Left lung (tissue), 10 donors: Measurements from ENCODE around the gene CLDN18. TPM values are rescaled to one million over a fixed set of nuclear protein-coding genes. Genes with fewer than 3 reads are reported as not detected.

Experiments used
- ATAC-seq: fragments of 200-7000 bp; cut with Tn5 transposase; one replicate; pipeline ENCODE4 v1.9.1; 2020; ENCODE audit warnings: moderate library complexity
- DNase-seq, 4 donors: peaks; one replicate each; pipeline ENCODE4 v3.0.0-alpha.2; 2013 to 2020
- H3K27ac ChIP-seq, 2 donors: fragments of 200-600 bp; sonication (generic) in 1 of 2; one replicate each; pipeline versions ENCODE4 v1.5.0 to v1.8.0; 2020 to 2021
- H3K27me3 ChIP-seq, 2 donors: fragments of 200-600 bp; sonication (generic) in 1 of 2; one replicate each; pipeline versions ENCODE4 v1.5.0 to v1.8.0; 2020 to 2021
- H3K36me3 ChIP-seq, 2 donors: fragments of 200-600 bp; sonication (generic) in 1 of 2; one replicate each; pipeline versions ENCODE4 v1.5.0 to v1.8.0; 2020 to 2021
- H3K4me1 ChIP-seq, 2 donors: fragments of 200-600 bp; one replicate each; pipeline ENCODE4 v1.8.0; 2021
- H3K4me3 ChIP-seq, 2 donors: fragments of 200-600 bp; sonication (generic) in 1 of 2; one replicate each; pipeline versions ENCODE4 v1.5.0 to v1.8.0; 2020 to 2021; ENCODE audit warnings: mild to moderate bottlenecking in 1 of 2
- H3K9me3 ChIP-seq, 2 donors: fragments of 200-600 bp; sonication (generic) in 1 of 2; one replicate each; pipeline versions ENCODE4 v1.5.0 to v1.8.0; 2020 to 2021
- intact Hi-C, 2 donors: fragments of 100-400 bp; cut with DNase I; formaldehyde crosslinking; loops; one replicate each; pipeline versions ENCODE4 v1.11.2 to v1.14.2; 2022
- polyA plus RNA-seq, 6 donors: library from polyadenylated mRNA; unstranded; fragments of 120-200 nt; gene quantifications; one replicate each; pipeline ENCODE4 v1.2.1, GENCODE V29; 2013; ENCODE audit not compliant: insufficient read length in 6 of 6
- total RNA-seq, 2 donors: library from RNA; stranded (reverse); fragmentation: NEBNext Ultra II Directional; extraction: Animal tissue kit (Norgen Biotek cat#: 25700); gene quantifications; one replicate each; pipeline ENCODE4 v1.2.1, GENCODE V29; 2021
- TF ChIP-seq, protein P1 (sequence below), 2 donors: fragments of 200-600 bp; sonication (generic) in 1 of 2; IDR thresholded peaks; one replicate each; pipeline versions ENCODE4 v1.5.0 to v1.8.0; 2021; ENCODE audit warnings: antibody characterized with exemption in 2 of 2
- donor health status: DM: no; HTN: yes; CAD: no.
- donor health status: DM: no; HTN: no; CAD: no.

CLDN18 gene
- total and polyA plus RNA-seq, 8 donors = 53.1 to 354 (median 65.4) TPM

DNA sequence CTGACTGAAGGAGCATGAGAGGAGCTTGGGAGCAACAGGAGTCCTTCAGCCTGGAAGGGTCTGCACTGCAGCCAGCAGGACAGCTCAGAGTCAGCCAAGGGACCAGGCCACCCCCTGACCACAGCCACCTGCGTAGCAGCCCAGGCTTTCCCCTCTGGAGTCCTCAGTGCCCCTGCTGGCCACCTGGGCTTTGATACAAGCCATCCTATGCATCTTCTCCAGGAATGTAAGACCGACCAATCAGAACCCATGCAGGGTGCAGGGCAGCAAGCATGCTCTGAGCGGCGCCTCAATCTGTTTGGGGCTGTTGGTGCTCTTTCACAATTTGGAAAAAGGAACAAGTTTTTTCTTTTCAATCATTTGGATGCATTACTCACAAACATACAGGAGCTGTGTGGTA is 53.5 kb downstream of the CLDN18 start:
- Histone ChIP-seq H3K27ac (no peak overlapping the region), H3K27me3 (no peaks in the 10 kb centered on the region), H3K9me3 (no peaks in the 10 kb centered on the region), H3K36me3 (peaks cover 0 to 42% of the 10 kb centered on the region in 2 donors), H3K4me1 (no peaks in the 10 kb centered on the region), H3K4me3 (no peak overlapping the region)
- TF ChIP-seq, protein P1, sequence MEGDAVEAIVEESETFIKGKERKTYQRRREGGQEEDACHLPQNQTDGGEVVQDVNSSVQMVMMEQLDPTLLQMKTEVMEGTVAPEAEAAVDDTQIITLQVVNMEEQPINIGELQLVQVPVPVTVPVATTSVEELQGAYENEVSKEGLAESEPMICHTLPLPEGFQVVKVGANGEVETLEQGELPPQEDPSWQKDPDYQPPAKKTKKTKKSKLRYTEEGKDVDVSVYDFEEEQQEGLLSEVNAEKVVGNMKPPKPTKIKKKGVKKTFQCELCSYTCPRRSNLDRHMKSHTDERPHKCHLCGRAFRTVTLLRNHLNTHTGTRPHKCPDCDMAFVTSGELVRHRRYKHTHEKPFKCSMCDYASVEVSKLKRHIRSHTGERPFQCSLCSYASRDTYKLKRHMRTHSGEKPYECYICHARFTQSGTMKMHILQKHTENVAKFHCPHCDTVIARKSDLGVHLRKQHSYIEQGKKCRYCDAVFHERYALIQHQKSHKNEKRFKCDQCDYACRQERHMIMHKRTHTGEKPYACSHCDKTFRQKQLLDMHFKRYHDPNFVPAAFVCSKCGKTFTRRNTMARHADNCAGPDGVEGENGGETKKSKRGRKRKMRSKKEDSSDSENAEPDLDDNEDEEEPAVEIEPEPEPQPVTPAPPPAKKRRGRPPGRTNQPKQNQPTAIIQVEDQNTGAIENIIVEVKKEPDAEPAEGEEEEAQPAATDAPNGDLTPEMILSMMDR (IDR thresholded peaks at IDR 0.05) = no peak
- ATAC-seq (no peak), DNase-seq (no peak)
- intact Hi-C loops = no loop called here

- TF ChIP-seq, protein P1 (IDR thresholded peaks at IDR 0.05) = no peak
- peaks cover 0 to 48% of the 10 kb centered on the region in 2 donors for H3K36me3 ChIP-seq
Observed at GRCh38 chr3:138065949-138066348, 56.0 kb downstream of the CLDN18 start.

GRCh38 chr3:138066383-138066782 is 56.4 kb downstream of the CLDN18 start:
- Histone ChIP-seq H3K27ac (peak overlapping the region in 1 of 2 donors; percentile 11), H3K9me3 (no peaks in the 10 kb centered on the region), H3K4me3 (no peak overlapping the region), H3K4me1 (no peaks in the 10 kb centered on the region), H3K27me3 (no peaks in the 10 kb centered on the region), H3K36me3 (peaks cover 0 to 51% of the 10 kb centered on the region in 2 donors)
- TF ChIP-seq, protein P1 (IDR thresholded peaks at IDR 0.05) = no peak
- intact Hi-C loops = loop anchor here in 1 of 2 donors (5.0 kb wide), 1 partner anchor 51 kb away; the partner anchor contains the start of gene DZIP1L
- DNase-seq = no peak
- no peak for ATAC-seq

More at GRCh38 chr3:138065949-138066348, 56.0 kb downstream of the CLDN18 start:
- intact Hi-C loops = loop anchor here in 1 of 2 donors (5.0 kb wide), 1 partner anchor 51 kb away; the partner anchor contains the start of gene DZIP1L
- Histone ChIP-seq H3K27ac (peak overlapping the region in 1 of 2 donors; percentile 11), H3K27me3 (no peaks in the 10 kb centered on the region), H3K4me3 (no peak overlapping the region), H3K9me3 (no peaks in the 10 kb centered on the region), H3K4me1 (no peaks in the 10 kb centered on the region)
- no peak for ATAC-seq
- no peak for DNase-seq

DNA sequence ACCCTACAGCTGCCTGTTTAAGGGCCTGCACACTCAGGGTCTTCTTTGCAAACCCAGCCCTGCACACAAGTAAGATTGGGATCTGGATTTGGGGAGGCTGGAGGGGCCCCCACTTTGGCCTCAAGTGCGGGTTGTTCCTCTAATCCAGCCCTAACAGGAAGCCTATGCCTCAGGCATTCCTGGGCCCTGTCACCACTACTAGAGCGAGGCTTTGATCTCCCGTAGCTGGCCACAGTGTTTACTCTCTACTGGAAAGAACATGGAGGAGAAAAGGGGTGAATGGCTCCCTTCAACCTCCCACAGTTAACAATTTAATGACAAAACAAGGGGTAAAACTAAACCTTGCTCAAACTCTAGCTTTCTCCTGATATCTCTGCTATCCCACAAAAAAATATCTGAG is 57.0 kb downstream of the CLDN18 start:
- Histone ChIP-seq H3K4me1 (no peaks in the 10 kb centered on the region), H3K27ac (no peak overlapping the region), H3K4me3 (no peak overlapping the region), H3K9me3 (no peaks in the 10 kb centered on the region), H3K27me3 (no peaks in the 10 kb centered on the region), H3K36me3 (peaks cover 0 to 54% of the 10 kb centered on the region in 2 donors)
- intact Hi-C loops = loop anchor here in 1 of 2 donors (5.0 kb wide), 1 partner anchor 50 kb away; the partner anchor contains the start of gene DZIP1L
- TF ChIP-seq, protein P1 (IDR thresholded peaks at IDR 0.05) = no peak
- ATAC-seq (no peak), DNase-seq (peak in 1 of 4 donors; percentile 13)

GRCh38 chr3:138068046-138068445 is 58.1 kb downstream of the CLDN18 start:
- Histone ChIP-seq H3K4me3 (no peak overlapping the region), H3K27me3 (no peaks in the 10 kb centered on the region), H3K27ac (no peak overlapping the region), H3K36me3 (peaks cover 0 to 49% of the 10 kb centered on the region in 2 donors), H3K9me3 (no peaks in the 10 kb centered on the region), H3K4me1 (no peaks in the 10 kb centered on the region)
- ATAC-seq (no peak), DNase-seq (no peak)
- TF ChIP-seq, protein P1 (IDR thresholded peaks at IDR 0.05) = no peak
- intact Hi-C loops = loop anchor here in 1 of 2 donors (5.0 kb wide), 1 partner anchor 49 kb away; the partner anchor contains the start of gene DZIP1L
